NOMO-1 treated with DMSO at 0.1 percent for 48 hours (cell line): Measurements from ENCODE around the gene BMPR2.
A peak's percentile ranks its signal among the peaks of the same experiment; 100 is the strongest.

Experiments
- DNase-seq: peaks from one replicate; lab custom pipeline; 2025; ENCODE audit not compliant: unreplicated experiment; lab: John Stamatoyannopoulos, UW

BMPR2 gene

DNA sequence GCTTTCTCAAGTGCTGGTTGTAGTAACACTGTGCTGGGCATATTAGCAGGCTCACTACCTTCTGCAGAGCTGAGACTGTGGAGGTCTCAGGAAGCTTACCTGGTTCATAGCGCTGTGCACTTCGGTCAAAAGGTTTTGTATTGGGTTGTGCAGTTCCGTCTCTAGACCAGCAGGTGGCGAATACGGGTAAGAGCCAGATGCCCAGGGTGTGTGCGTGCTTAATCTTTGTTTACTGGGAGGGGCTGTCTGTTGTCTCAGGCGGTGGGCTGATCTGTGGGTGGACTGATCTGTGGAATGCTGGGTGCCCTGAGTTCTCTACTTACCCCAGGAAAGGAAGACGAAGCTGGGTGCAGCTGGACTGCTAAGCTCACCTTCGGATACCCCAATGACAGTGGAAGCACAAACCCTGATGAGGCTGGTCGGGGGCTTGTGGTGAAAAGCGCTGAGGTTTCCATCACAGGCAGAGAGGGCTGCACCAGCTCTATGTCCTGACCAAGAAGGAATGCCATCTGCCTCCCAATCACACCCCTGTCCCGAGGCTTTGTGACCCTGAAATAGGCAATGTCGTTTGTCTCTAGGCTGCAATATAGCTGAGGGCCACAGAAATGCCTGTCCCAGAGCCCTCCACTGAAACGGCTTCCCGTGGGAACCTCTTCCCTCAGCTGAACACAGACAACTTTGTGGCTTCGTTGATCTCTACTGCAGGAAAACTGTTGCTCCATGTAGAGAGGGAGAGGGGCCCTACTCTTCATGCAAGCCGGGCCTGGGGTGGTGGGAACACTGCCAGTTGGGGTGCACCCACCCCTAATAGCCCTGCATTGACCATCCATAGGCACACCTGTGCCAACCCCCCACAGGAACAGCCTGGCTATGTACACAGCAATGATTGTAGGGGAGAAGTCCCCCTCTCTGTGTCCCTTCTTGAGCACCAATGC, 212.8 kb downstream of the BMPR2 start:
- DNase-seq, result peak; percentile 74

DNA sequence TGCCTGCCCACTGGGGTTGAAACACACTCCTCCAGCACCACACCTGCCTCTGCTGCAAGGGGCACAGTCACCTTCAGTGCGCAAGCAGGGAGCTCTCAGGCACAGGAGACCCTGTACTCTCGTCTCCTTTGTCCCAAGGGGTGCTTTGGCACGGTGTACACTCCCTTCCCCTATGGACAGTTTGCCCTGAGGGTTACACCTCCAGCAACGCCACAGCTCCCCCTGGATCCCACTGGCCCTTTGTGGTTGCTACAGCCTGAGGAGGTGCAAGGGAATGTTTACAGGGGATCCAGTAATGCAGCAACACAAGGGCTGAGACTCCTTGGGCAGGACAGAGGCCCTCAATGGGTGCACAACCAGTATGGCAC, 213.4 kb downstream of the BMPR2 start:
- no peak for DNase-seq

DNA sequence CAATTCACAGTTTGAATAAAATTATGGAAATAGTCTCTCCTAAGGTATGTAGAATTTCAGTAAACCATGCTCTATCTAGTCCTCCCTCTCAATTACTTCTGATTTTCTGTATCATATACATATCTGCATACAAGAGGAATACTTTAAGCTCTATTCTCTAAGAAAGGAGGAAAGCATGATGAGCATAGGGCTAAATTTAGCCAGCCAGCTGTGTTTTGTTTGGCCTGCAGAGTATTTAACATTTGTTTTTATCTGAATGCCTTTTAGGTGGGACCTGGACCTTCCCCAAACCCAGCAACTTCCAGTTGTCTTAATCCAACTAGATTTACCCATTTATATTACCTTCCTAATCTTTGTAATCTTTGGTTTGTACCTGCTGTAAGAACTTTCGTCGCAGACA, 216.4 kb downstream of the BMPR2 start:
- no peak for DNase-seq

DNA sequence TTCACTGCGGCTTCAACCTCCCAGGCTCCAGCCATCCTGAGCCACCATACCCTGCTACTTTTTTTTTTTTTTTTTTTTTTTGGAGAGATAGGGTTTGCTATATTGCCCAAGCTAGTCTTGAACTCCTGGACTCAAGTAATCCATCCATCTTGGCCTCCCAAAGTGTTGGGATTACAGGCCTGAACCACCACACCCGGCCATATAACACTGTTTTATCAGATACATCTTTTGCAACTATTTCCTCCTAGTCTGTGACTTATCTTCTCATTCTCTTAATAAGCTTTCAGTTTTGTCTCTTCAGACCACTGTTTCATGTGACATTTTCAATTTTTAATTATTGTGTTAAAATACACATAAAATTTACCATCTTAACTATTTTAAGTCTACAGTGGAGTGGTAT, 223.0 kb downstream of the BMPR2 start:
- DNase-seq, result no peak

DNA sequence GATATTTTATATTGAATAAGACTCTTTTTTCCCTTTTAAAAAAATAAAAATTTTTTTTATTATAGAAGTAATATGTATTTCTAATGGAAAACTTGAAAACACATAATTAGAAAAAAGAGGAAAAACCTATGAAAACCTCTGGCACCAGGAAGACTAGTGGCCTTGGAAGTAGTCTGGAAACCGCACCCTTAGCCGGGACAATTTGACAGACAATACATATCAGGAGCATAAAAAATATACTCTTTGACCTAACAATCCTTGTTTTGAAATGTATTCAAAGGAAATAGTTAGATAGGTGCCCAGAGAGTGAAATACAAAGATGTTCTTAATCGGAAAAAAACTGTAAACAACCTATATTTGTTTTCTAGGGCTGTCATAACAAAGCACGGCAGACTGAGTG, 223.8 kb downstream of the BMPR2 start:
- DNase-seq, result no peak

DNA sequence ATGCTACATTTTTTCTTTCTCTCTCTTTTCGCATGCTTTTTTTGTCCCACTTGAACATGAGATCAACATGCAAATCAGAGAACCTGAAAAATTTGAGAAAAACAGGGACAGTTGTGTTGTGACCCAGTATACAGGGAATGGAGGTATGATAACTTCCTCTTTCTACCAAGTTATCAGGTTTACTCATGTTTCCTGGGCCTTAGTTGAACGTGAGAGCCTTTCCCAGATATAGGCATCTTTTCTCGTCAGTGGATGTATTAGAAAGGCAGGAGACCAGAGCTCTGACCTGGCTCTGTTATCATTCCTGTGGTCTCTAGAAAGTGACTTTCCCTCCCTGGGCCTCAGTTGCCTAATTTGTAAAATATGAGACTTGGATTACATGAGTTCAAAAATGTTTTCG, 228.6 kb downstream of the BMPR2 start:
- no peak for DNase-seq

DNA sequence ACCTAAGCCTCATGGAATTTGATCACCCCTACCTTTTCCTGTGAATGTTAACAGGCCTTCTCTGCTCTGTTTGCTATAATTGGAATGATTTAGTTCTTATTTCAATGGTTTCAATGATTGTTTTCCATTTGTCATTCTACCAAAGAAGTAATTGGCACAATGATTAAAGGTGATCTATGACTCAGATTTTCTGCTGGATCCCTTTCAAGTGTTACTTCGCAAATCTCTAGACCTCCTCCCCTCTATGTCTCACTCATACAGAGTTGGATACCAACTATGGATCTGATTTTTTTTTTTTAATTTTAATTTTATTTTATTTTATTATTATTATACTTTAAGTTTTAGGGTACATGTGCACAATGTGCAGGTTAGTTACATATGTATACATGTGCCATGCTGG, 229.0 kb downstream of the BMPR2 start:
- no peak for DNase-seq

DNA sequence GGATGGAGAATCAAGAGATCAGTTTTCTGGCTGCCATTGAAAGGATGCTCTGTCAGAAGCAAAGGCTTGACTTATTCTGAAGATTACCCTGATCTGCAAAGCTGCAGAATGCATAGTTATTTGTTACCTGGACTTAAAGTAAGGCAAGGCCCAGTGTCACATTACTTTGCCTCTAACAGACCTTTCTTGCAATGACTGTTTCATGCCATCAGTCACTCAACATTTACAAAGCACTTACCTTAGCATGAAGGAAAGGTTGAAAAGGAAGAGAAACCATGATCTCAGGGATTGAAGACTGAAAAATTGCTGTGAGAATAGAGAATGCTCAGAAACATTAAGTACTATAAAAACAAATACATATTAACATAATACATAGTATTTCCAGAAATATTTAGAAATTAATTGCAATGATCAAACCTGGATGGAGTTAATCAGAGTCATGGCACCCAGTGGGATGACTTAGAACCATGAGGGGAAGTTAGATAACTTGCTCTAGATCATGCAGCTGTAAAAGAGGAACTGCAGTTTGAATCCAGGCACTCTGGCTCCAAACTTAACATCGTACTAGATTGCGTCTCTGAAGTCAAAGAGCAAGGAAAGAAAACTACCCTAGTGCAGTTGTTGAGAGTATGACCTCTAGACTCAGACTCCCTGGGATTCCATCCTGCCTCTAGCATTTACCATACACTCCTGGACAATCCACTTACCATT, 232.2 kb downstream of the BMPR2 start:
- peak; percentile 73 for DNase-seq

DNA sequence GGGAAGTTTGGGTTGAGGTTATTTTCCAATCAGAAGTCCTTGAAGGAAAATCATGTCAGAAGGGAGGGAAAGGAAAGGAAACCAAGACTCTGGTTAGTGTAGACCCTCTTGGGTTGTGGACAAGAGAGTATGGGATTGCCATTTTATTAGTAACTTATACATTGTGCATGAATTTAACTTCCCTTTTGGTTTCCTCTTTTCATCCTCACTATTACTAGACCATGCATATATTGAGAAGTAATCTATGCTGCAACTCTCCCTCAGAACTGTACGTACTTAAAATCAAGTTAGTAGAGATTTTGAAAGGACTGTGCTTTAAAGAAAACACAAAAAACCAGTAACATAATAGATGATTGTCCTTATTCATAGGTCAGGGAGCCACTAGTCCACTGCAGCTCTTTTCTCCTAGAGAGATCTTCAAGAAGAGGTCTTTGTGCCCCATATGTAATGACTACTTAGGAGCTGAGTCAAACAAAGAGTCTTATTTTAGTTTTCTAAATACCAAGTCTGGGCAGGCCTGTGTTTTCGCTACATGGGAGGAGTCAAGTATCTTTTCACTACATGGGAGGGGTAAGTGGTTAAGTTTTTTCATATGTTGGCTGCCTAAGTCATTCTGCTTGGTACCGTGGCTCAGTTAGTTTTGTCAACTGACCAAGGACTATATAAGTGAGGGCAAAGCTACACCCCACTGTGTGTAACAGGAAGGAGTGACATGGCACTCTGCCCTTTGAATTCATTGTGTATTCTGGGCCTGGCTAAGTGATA, 233.4 kb downstream of the BMPR2 start:
- DNase-seq, result peak; percentile 88

DNA sequence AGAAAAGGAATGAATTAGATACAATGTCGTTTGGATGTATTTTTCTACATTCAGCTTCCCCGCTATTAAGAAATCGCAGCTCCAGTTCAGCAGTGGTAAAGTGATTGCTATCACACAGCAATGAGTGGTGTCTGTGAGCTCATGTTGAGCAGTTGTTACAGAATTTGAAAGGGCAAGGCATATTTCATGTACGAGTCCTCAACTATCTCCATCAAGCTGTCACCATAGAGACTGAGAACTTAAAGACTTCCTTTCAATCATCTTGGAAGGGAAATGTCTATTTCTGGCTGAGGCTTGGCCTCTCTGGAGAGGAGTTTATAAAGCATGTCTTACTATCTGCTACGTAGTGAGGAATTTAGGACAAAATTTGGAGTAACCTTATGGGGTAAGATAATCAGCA, 234.3 kb downstream of the BMPR2 start:
- no peak for DNase-seq

DNA sequence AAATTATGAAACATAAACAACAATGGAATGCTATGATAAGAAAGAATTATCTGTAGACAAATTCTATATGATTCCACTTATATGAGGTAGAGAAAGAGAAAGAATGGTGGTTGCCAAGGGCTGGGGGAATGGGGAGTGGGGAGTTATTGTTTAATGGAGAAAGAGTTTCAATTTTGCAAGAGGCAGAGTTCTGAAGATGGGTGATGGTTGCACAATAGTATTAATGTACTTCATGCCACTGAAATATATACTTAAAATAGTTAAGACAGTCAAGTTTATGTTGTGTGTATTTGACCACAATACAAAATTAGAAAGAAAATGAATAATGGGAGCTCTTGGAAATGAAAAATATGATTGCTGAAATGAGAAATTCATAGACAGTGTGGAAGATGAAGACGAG, 236.0 kb downstream of the BMPR2 start:
- DNase-seq, result peak; percentile 8

DNA sequence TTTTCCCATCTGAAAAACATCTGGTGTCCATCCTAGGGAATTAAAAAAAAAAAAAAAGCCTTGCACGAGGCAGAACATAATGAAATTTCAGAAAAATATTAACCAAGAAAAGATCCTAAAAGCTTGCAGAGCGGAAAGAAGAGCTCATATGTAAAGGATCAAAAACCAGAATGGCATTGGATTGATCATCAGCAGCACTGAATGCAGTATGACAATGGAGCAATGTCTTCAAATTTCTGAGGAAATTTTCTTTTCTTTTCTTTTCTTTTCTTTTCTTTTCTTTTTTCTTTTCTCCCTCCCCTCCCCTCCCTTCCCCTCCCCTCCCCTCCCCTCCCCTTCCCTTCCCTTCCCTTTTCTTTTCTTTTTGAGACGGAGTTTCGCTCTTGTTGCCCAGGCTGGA, 237.4 kb downstream of the BMPR2 start:
- no peak for DNase-seq
